Transverse colon (tissue), 4 donors: Measurements from ENCODE around the gene SLC15A4. TPM values are rescaled to one million over a fixed set of nuclear protein-coding genes. Genes with fewer than 3 reads are reported as not detected.
"Not testable (repeated sequence)": the region's sequence is repeated elsewhere in the genome, so short reads cannot be mapped to it uniquely, and the experiment has no call there.

Source experiments
- DNase-seq: peaks from one replicate; pipeline ENCODE4 v3.0.0-alpha.2; 2019
- H3K27ac ChIP-seq, 4 donors: fragments of 200-600 bp; sonication (generic); 2 replicates each; pipeline ENCODE4 v1.5.1; 2016 to 2018; ENCODE audit warnings: inconsistent platforms in 4 of 4
- H3K27me3 ChIP-seq: fragments of 200-600 bp; sonication (generic); 2 replicates; pipeline ENCODE4 v1.5.1; 2017; ENCODE audit warnings: inconsistent platforms
- H3K36me3 ChIP-seq, 4 donors: fragments of 200-600 bp; sonication (generic); 2 replicates each; pipeline ENCODE4 v1.5.1; 2017 to 2019; ENCODE audit warnings: inconsistent platforms in 4 of 4
- H3K4me1 ChIP-seq, 4 donors: fragments of 200-600 bp; sonication (generic); 2 replicates each; pipeline ENCODE4 v1.5.1; 2017 to 2020; ENCODE audit warnings: inconsistent platforms in 4 of 4
- H3K4me3 ChIP-seq, 4 donors: fragments of 200-600 bp; sonication (generic); 1 replicate in 1 of 4; 2 replicates in 3 of 4; pipeline versions ENCODE4 v1.5.1 to v1.6.1; 2017 to 2019; ENCODE audit warnings: inconsistent platforms in 4 of 4
- H3K9me3 ChIP-seq, 2 donors: fragments of 200-600 bp; sonication (generic); 2 replicates each; pipeline ENCODE4 v1.5.1; 2017 to 2019; ENCODE audit warnings: inconsistent platforms in 2 of 2
- CTCF ChIP-seq, 5 experiments: fragments of 200-600 bp in 3 of 5; fragments of 450-650 bp in 2 of 5; sonication (generic) in 3 of 5; IDR thresholded peaks; 1 replicate in 2 of 5; 2 replicates in 3 of 5; pipeline ENCODE4 v1.5.1; 2016 to 2017; ENCODE audit warnings: antibody characterized with exemption in 5 of 5, inconsistent platforms in 3 of 5, mild to moderate bottlenecking in 2 of 5, moderate library complexity in 1 of 5
- EP300 ChIP-seq: sonication (generic); formaldehyde crosslinking; IDR thresholded peaks from one replicate; pipeline ENCODE4 v1.6.1; 2017; ENCODE audit warnings: antibody characterized with exemption, low read depth
- POLR2A ChIP-seq: fragments of 450-650 bp; IDR thresholded peaks from one replicate; pipeline ENCODE4 v1.6.1; 2016; ENCODE audit warnings: antibody characterized with exemption, mild to moderate bottlenecking, moderate library complexity
- POLR2AphosphoS5 ChIP-seq, 3 donors: sonication (generic); formaldehyde crosslinking; IDR thresholded peaks; one replicate each; pipeline ENCODE4 v1.6.1; 2016; ENCODE audit warnings: antibody characterized with exemption in 3 of 3
- WGBS, 2 donors: methylation state at CpG; one replicate each; pipeline ENCODE4 v1.1.5; 2018; ENCODE audit warnings: low coverage in 1 of 2; 5-methylcytosine and 5-hydroxymethylcytosine counted together
- in situ Hi-C, 4 donors: fragments of 200-750 bp; cut with MboI; loops; one replicate each; pipeline versions ENCODE4 v1.15.0 to v1.15.1; 2017; ENCODE audit warnings: low sequenced_read_pairs in 3 of 4, low pct_ligation_motif_present in 1 of 4, low pct_unique_long_range_greater_than_20kb in 1 of 4
- intact Hi-C: fragments of 100-400 bp; cut with DNase I; formaldehyde crosslinking; loops from one replicate; pipeline ENCODE4 v1.15.1; 2023; ENCODE audit warnings: low total_unique reads
- total RNA-seq, 4 donors: library from RNA; depleted of rRNA; stranded (reverse); fragments of >200 nt; gene quantifications; one replicate each; pipeline ENCODE4 v1.1.0, GENCODE V29; 2016

Gene SLC15A4
- total RNA-seq, 4 donors from 2014 or later: 13.1 to 41.2 (median 32.7) TPM

DNA sequence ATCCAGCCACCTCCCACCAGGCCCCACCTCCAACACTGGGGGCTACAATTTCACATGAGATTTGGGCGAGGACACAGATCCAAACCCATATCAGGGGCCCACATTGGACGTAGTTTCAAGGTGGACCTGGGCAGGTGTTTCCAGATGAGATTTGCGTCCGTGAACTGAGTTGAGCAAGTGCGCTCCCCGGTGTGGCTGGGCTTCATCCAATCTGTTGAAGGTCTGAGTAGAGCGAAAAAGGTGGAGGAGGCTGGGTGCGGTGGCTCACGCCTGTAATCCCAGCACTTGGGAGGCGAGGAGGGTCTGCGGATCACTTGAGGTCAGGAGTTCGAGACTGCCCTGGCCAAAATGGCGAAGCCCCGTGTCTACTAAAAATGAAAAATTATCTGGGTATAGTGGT, 24.6 kb upstream of the SLC15A4 start:
- Histone ChIP-seq H3K27ac (no peak overlapping the region), H3K4me3 (no peak overlapping the region), H3K4me1 (no peaks in the 10 kb centered on the region), H3K27me3 (peaks cover 16% of the 10 kb centered on the region), H3K9me3 (no peaks in the 10 kb centered on the region), H3K36me3 (no peaks in the 10 kb centered on the region)
- intact Hi-C loops (no loop called here), in situ Hi-C loops (no loop called here)
- no peak for DNase-seq
- 94 to 100% methylated on average over 1 to 14 of the region's 14 CpGs for WGBS, 2 donors
- TF ChIP-seq EP300 (no peak), CTCF (IDR thresholded peaks at IDR 0.05) (no peak), POLR2AphosphoS5 (IDR thresholded peaks at IDR 0.05) (no peak), POLR2A (no peak)

GRCh38 chr12:128846671-128847070, 22.9 kb upstream of the SLC15A4 start:
- H3K4me1 ChIP-seq, in situ Hi-C loops, H3K27ac ChIP-seq, H3K36me3 ChIP-seq, H3K27me3 ChIP-seq, H3K4me3 ChIP-seq, intact Hi-C loops, H3K9me3 ChIP-seq, DNase-seq: not testable (repeated sequence)
- WGBS, 2 donors: 67 to 93% methylated on average over 1 to 23 of the region's 27 CpGs

GRCh38 chr12:128844031-128844635, 20.4 kb upstream of the SLC15A4 start:
- in situ Hi-C loops: no loop called here
- TF ChIP-seq POLR2A: no peak
- no peak for TF ChIP-seq POLR2AphosphoS5 (IDR thresholded peaks at IDR 0.05)
- Histone ChIP-seq H3K36me3 (no peaks in the 10 kb centered on the region), H3K27me3 (no peaks in the 10 kb centered on the region), H3K27ac (no peak overlapping the region), H3K4me1 (no peaks in the 10 kb centered on the region), H3K4me3 (no peak overlapping the region), H3K9me3 (no peaks in the 10 kb centered on the region)
- WGBS, 2 donors: 62% methylated on average over 4 to 11 of the region's 11 CpGs
- DNase-seq: no peak
- intact Hi-C loops: no loop called here

DNA sequence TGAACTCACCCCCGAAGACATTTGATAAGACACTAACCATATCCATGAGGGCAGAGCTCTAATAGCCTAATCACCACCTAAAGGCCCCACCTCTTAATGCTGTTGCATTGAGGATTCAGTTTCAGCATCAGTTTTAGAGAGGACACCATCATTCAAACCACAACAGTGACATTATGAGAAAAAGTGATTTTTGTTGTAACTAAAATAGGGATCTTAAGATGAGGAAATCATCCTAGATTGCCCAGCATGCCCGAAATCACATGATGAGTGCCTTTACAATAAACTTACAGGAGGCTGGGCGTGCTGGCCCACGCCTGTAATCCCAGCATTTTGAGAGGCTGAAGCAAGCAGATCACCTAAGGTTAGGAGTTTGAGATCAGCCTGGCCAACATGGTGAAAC, 19.8 kb upstream of the SLC15A4 start:
- TF ChIP-seq EP300 (no peak), POLR2AphosphoS5 (IDR thresholded peaks at IDR 0.05) (no peak), CTCF (IDR thresholded peaks at IDR 0.05) (no peak), POLR2A (no peak)
- no peaks in the 10 kb centered on the region for H3K9me3 ChIP-seq
- no peaks in the 10 kb centered on the region for H3K36me3 ChIP-seq
- H3K27me3 ChIP-seq: no peaks in the 10 kb centered on the region
- in situ Hi-C loops: no loop called here
- H3K4me3 ChIP-seq: no peak overlapping the region
- H3K27ac ChIP-seq: no peak overlapping the region
- H3K4me1 ChIP-seq: no peaks in the 10 kb centered on the region
- DNase-seq: no peak
- 84 to 85% methylated on average over 4 of the region's 4 CpGs for WGBS, 2 donors
- intact Hi-C loops: no loop called here

- in situ Hi-C loops: no loop called here
- no peaks in the 10 kb centered on the region for H3K36me3 ChIP-seq
- no peak for DNase-seq
- no peaks in the 10 kb centered on the region for H3K9me3 ChIP-seq
- H3K4me1 ChIP-seq: no peaks in the 10 kb centered on the region
- H3K4me3 ChIP-seq: no peak overlapping the region
- WGBS, 2 donors: 82 to 89% methylated on average over 6 to 11 of the region's 11 CpGs
- no peaks in the 10 kb centered on the region for H3K27me3 ChIP-seq
- no peak for TF ChIP-seq POLR2A
- TF ChIP-seq CTCF (IDR thresholded peaks at IDR 0.05): no peak
- TF ChIP-seq POLR2AphosphoS5 (IDR thresholded peaks at IDR 0.05): no peak
- TF ChIP-seq EP300: no peak
- no peak overlapping the region for H3K27ac ChIP-seq
- intact Hi-C loops: no loop called here
These were observed 18.8 kb upstream of the SLC15A4 start for GRCh38 chr12:128842579-128842978.
